SHP77 treated with DMSO at 0.1 percent for 48 hours (cell line): ENCODE measurements around the gene TMEM256.

Experiments
- DNase-seq: peaks from one replicate; lab custom pipeline; 2025; lab: John Stamatoyannopoulos, UW

Gene TMEM256

DNA sequence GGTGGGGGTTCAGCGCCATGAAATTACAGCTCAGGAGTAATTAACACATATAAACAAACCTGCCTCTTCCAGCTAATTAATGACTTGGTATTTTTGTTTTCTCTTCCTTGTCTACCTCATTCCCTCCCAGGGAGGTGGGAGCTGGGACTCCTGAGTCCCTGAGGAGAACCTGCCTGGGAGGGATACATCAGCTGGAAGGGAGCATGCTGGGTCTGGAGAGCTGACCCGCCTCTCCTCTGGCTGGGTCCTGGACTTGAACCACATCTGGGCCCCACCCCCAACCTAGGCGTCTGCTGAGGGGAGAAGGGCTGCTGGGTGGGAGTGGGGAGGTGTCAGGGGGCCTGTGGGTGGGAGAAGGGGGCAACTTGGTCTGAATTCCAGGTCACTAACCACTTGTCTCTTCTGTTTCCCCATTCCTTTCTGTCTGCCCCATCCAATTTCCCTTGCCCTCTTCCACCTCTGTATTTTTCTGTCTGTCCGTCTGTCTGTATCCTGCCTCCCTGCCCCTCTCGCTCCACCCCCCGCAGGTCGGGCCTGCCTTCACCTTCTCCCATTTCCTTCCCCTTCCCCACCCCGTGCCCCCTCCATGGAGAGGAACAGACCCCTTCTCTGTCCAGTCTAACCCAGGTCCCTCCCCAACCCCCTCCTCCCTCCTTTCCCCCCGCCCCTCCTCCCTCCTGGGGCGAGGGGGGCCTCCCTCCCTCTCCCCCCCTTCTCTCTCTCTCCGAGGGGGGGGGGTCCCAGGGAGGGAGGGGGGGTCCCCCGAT is 3.8 kb upstream of the TMEM256 start, which contains the start of gene NLGN2:
Gene NLGN2 (plus strand): TSS at position 361 of the 767 bp plus-strand sequence. CDS start 411 bp downstream, outside the sequence.
- no peak for DNase-seq

- no peak for DNase-seq
These were observed 3.2 kb upstream of the TMEM256 start for GRCh38 chr17:7407082-7407481.

GRCh38 chr17:7406235-7406825 is 2.4 kb upstream of the TMEM256 start:
- DNase-seq = no peak

DNA sequence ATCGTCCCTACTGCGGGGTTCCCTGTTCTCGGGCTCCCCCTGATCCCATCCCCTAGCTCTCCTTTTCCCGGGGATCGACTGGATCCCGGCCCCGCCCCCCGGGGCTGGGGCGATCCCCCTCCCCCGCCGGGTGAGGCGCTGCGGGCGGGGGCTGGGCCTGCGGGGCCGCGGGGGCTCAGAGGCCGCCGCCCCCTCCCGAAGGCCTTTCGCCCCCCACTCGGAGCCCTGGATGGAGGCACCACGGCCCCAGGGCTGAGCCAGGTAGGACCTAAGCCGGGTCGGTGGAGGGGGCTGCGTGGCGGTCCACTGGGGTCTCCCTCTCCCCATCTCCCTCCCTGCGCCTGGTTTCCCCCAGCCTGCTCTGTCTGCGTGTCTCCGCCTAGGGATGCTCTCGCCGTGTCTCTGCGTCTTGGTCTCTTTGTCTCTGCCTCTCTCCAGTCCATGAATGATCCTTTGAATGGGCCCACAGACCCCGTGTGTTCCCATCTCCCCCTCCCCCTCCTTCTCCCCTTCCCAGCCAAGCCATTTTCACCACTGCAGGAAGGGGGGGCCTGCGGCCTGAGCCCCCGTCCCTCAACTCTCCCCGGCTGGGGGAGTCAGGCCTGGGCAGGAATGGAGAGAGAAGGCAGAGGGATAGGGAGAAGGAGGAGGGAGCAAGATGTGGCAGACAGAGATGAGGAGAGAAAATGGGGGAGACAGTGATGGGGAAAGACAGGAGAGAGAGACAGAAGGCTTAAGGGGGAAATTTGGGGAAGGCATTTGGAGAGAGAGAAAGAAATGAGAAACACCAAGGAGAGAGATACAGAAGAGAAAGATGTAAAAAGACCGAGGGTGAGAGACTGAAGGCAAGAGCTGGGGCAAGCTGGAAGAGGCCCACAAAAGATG is 1.7 kb upstream of the TMEM256 start:
- no peak for DNase-seq

DNA sequence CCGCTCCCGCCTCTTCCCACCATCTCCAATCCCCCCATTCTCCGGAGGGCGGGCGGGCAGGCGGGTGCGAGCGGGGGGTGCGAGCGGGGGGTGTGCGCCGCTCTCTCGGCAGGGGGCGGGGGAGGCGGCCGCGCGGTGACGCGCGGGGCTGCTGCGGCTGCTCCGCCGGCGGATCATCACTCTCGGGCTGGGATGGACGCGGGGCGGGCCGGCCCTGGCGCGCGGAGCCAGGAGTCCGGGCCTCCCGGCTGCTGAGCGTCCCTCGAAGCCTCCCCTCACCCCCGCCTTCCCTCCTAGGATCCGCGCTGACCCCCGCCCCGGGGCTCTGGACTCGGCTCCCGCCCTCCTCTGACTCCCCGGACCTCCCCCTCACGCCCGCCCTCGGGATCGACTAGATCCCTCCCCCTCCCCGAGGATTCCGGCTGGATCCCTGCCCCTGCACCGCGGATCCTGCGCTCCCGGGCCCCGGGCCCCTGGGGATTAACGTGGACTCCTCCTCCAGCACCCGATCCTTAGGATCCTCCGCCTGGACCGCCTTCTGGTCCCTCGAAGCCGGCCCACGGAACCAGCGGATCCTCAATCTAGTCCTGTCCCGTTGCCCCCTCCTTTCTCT is 946 bp upstream of the TMEM256 start:
- no peak for DNase-seq

GRCh38 chr17:7403727-7403976 is 245 bp downstream of the TMEM256 start:
- peak; percentile 70 for DNase-seq

- no peak for DNase-seq
These were observed 712 bp downstream of the TMEM256 start for GRCh38 chr17:7403043-7403726.

- DNase-seq = no peak
These were observed 5.3 kb downstream of the TMEM256 start for GRCh38 chr17:7398612-7399011.

- no peak for DNase-seq
These were observed 7.8 kb downstream of the TMEM256 start for GRCh38 chr17:7396147-7396546.

GRCh38 chr17:7394452-7395191 is 9.3 kb downstream of the TMEM256 start, which contains the start of gene PLSCR3:
Gene PLSCR3 (minus strand): TSS chr17:7394525. CDS start chr17:7394110, 415 bp downstream.
- peak; percentile 80 for DNase-seq

DNA sequence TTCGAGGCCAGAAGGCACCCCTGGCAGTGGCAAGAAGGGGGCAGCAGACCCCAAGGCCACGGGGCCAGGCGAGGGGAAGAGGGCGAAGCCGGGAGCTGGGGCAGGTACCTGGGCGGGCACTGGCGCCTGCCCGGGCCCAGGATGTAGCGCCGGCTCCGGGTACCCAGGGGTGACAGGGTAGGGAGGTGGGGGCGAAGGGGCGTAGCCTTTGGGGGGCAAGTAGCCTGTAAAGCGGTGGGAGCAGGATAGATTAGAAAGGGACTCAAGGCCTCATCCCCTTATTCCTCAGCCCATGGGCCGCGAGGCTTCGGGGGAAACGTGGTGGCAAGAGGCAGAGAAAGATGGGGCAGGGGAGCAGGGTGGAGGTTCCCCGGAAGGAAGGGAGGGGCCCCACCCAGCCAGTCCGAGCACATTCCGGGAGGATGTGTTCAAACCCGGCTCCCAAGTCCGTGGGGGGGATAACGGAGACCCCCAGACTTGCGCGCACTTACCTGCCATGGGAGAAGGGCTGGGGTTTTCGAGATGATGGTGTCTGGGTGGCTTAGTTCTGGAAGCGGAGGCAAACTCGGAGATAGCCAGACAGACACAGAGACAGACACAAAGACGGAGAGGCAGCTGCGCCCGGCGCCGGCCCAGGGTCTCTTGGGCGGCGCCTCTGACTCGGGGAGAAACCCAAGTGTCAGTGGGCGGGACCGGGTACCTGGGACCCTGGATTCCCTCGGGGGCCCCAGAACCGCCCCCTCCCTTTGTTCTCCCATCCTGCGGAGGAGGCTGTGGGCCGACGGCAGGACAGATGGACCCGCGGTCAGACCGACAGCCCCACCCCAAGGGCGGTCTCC is 10.1 kb downstream of the TMEM256 start:
- DNase-seq = no peak

DNA sequence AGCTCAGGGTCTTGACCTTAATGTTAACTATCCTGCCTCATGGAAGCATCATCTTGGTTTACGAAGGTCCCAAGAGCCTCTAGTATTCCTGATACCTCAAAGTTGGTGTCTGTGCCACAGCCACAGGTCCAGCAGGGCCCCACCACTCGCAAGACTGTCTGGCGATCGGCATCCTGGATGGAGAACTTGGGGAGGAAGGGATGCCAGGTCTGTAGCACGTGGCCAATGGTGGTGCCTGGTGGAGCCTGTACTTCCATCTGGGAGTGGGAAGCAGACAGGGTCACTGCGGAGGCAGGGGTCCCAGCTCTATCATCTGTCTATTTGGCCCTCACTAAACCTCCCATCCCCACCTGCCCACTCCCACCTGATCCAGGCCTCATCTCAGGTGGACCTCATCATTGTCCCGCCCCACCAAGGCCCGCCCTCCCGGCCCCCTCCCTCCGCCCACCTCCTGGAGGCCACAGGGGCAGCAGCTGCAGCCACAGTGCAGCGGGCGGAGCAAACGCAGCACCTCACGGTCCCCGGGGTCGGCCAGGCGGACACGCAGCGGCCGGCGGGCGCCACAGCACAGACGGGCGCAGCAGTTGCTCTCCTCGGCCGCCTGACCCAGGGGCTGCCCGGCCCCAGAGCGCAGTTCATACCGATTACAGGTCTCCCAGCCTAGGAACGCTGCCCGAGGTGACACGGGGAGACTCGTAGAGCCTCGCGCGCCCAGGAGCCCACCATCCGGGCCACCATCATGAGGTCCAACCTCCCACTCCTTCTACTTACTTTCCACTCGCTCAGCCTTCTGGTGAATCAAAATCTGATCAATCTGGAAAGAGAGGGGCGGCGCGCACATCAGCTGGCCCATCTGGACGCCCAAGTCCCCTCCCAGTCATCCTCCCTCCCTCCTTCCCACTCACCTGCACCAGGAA is 10.9 kb downstream of the TMEM256 start:
- DNase-seq = no peak

GRCh38 chr17:7391307-7391706 is 12.6 kb downstream of the TMEM256 start:
- DNase-seq = no peak

DNA sequence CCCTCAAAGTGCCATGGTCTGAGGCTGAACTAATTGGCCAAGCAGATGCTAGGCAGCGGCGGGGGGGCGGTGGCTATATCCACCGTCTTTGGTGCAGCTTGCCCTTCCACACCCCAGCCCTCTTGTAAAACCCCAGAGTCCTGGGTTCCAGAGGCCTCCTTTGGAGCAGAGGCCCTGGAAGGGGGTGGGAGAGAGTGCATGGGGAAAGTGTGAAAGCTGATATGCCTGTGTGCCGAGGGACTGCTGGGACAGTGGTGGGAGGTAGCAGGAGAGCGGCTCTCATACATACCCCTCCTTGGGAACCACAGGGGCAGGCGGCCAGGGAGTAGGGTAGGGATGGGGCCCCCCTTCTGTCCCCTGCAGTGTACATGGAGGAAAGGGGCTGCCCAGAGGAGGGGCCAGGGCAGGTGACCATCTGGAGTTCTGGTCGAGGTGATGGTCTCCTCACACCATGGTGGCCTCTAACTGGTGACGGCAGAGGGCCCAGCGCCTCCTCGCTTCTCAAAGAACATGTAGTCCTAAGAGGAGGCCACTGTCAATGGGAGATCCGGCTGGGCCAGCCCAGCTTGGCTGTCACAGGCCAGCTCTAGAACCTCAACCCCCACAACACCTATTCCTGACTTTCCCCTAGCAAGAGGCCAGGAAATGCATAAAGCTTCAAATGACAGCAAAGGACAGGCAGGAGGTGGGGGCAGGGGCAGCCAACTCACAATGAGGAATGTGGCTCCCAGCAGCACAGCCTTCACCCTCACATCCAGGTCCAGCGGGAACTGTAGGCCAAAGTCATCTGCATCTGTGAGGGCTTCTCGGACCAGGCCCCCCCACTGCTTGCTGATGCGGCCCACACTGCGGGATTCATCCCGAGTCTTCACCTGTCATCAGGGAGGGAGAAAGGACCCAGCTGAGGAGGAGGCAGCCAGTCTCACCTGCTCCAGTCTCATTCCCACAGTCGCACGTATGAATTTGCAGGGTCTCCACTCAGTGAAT is 13.7 kb downstream of the TMEM256 start:
- no peak for DNase-seq

DNA sequence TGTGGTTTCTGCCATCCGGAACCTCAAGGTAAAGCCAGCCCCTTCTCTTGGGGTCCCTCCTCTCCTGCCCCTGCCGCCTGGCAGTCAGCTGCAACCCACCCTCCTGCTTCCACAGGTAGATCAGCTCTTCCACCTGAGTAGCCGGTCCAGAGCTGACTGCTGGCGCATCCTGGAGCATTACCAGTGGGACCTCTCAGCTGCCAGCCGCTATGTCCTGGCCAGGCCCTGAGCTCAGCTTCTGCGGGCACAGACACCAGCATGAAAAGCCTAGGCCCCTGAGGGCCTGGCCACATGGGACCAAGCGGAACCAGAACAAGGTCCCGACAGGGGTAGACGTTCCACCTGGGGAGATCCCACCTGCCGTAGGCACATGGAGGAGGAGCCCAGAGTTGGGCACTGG is 15.0 kb downstream of the TMEM256 start:
- no peak for DNase-seq

DNA sequence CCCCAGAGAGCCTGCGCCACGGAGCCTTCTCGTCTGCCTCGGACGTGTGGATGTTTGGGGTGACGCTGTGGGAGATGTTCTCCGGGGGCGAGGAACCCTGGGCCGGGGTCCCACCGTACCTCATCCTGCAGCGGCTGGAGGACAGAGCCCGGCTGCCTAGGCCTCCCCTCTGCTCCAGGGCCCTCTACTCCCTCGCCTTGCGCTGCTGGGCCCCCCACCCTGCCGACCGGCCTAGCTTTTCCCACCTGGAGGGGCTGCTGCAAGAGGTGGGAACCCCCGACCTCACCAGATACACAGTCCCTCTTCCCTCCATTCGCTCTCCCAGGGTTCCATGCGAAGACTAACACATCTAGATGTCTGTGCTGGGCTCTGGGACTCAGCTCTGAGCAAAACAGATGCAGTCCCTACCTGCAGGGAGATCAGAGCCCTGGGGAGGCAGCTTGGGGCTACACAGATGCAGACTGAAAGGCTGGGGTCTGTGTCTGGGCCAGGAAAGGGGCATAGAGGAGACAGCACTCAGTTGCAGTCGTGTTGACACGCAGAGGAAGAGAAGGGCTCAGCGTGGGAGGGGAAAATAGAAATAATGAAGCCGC is 19.3 kb downstream of the TMEM256 start:
- no peak for DNase-seq

DNA sequence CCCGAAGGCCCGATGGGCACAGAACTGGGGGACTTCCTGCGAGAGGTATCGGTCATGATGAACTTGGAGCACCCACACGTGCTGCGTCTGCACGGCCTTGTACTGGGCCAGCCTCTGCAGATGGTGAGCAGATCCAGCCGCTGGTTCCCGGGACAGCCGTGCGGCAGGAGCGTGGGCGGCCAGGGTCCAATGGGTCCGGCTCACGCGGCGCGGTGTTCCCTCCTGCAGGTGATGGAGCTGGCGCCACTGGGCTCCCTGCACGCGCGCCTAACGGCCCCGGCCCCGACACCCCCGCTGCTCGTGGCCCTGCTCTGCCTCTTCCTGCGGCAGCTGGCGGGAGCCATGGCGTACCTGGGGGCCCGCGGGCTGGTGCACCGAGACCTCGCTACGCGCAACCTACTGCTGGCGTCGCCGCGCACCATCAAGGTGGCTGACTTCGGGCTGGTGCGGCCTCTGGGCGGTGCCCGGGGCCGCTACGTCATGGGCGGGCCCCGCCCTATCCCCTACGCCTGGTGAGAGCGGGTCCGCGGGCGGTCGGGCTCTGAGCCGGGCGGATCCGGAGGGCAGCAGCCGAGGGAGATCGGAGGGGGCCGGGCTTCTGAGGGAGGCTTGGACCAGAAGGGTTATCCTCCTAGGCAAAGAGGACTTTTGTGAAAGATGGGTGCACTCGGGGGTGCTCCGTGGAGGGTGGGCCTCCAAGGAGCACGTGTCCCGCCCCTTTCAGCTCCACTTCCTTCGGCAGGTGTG is 20.0 kb downstream of the TMEM256 start:
- no peak for DNase-seq
